NCI-H2171 treated with DMSO at 0.1 percent for 48 hours (cell line): ENCODE results near the gene TTI1.
A peak's percentile ranks its signal among the peaks of the same experiment; 100 is the strongest.
"Not testable (repeated sequence)": the region's sequence is repeated elsewhere in the genome, so short reads cannot be mapped to it uniquely, and the experiment has no call there.

Source experiments
- DNase-seq: peaks from one replicate; lab custom pipeline; 2025; lab: John Stamatoyannopoulos, UW

TTI1 gene

GRCh38 chr20:38009416-38009815, 23.8 kb downstream of the TTI1 start:
- not testable (repeated sequence) for DNase-seq

- no peak for DNase-seq
These were observed 24.9 kb downstream of the TTI1 start for GRCh38 chr20:38008233-38008944.

GRCh38 chr20:38007526-38007925, 25.7 kb downstream of the TTI1 start:
- DNase-seq = peak; percentile 98

- no peak for DNase-seq
These were observed 27.4 kb downstream of the TTI1 start for GRCh38 chr20:38005903-38006302.

GRCh38 chr20:38004416-38004815, 28.8 kb downstream of the TTI1 start:
- no peak for DNase-seq

- no peak for DNase-seq
These were observed 30.8 kb downstream of the TTI1 start for GRCh38 chr20:38002422-38002821.

- DNase-seq = no peak
These were observed 31.3 kb downstream of the TTI1 start for GRCh38 chr20:38001981-38002380.

- no peak for DNase-seq
These were observed 31.9 kb downstream of the TTI1 start for GRCh38 chr20:38001173-38001875.

GRCh38 chr20:38000293-38000692, 33.0 kb downstream of the TTI1 start:
- DNase-seq = no peak

GRCh38 chr20:37999526-38000263, 33.6 kb downstream of the TTI1 start:
- no peak for DNase-seq

- DNase-seq = no peak
These were observed 35.7 kb downstream of the TTI1 start for GRCh38 chr20:37997516-37997915.

GRCh38 chr20:37995856-37996605, 37.2 kb downstream of the TTI1 start:
- peak; percentile 93 for DNase-seq

GRCh38 chr20:37994512-37994911, 38.7 kb downstream of the TTI1 start:
- no peak for DNase-seq

GRCh38 chr20:37992802-37993409, 40.4 kb downstream of the TTI1 start:
- peak; percentile 46 for DNase-seq

GRCh38 chr20:37991908-37992307, 41.3 kb downstream of the TTI1 start:
- peak; percentile 48 for DNase-seq

- no peak for DNase-seq
These were observed 41.9 kb downstream of the TTI1 start for GRCh38 chr20:37991157-37991866.

- peak; percentile 48 for DNase-seq
These were observed 42.6 kb downstream of the TTI1 start for GRCh38 chr20:37990571-37991151.

GRCh38 chr20:37989601-37990295, 43.5 kb downstream of the TTI1 start:
- DNase-seq = peak; percentile 64

GRCh38 chr20:37988306-37988954, 44.8 kb downstream of the TTI1 start:
- peak; percentile 45 for DNase-seq
